Left renal pelvis (tissue), 4 donors: ENCODE measurements around the gene CPLX4. TPM values are rescaled to one million over a fixed set of nuclear protein-coding genes. Genes with fewer than 3 reads are reported as not detected.
"Not testable (repeated sequence)": the region's sequence is repeated elsewhere in the genome, so short reads cannot be mapped to it uniquely, and the experiment has no call there.

Experiments
- DNase-seq, 4 donors: peaks; one replicate each; pipeline ENCODE4 v3.0.0-alpha.2; 2013; ENCODE audit warnings: low read depth in 4 of 4, low spot score in 3 of 4
- polyA plus RNA-seq, 4 donors: library from polyadenylated mRNA; unstranded; fragments of 120-200 nt; gene quantifications; one replicate each; pipeline ENCODE4 v1.2.1, GENCODE V29; 2013; ENCODE audit not compliant: insufficient read length in 4 of 4

The CPLX4 gene
- polyA plus RNA-seq, 4 donors = 0.08 to 0.27 (median 0.14) TPM; not detected in 1

GRCh38 chr18:59271606-59272220, 46.7 kb downstream of the CPLX4 start:
- DNase-seq = no peak

GRCh38 chr18:59270689-59271257, 47.7 kb downstream of the CPLX4 start:
- DNase-seq = no peak

- DNase-seq = no peak
Observed at GRCh38 chr18:59269563-59270119, 48.8 kb downstream of the CPLX4 start.

- no peak for DNase-seq
Observed at GRCh38 chr18:59268721-59269562, 49.5 kb downstream of the CPLX4 start.

GRCh38 chr18:59268127-59268720, 50.2 kb downstream of the CPLX4 start:
- no peak for DNase-seq

GRCh38 chr18:59267503-59268126, 50.8 kb downstream of the CPLX4 start:
- DNase-seq = no peak

- DNase-seq = no peak
Observed at GRCh38 chr18:59266886-59267502, 51.5 kb downstream of the CPLX4 start.

GRCh38 chr18:59266459-59266858, 52.0 kb downstream of the CPLX4 start:
- no peak for DNase-seq

- DNase-seq = no peak
Observed at GRCh38 chr18:59265974-59266369, 52.5 kb downstream of the CPLX4 start.

- no peak for DNase-seq
Observed at GRCh38 chr18:59265246-59265973, 53.0 kb downstream of the CPLX4 start.

- no peak for DNase-seq
Observed at GRCh38 chr18:59264651-59265245, 53.7 kb downstream of the CPLX4 start.

GRCh38 chr18:59264121-59264571, 54.3 kb downstream of the CPLX4 start:
- DNase-seq = no peak

- DNase-seq = no peak
Observed at GRCh38 chr18:59263661-59264060, 54.8 kb downstream of the CPLX4 start.

GRCh38 chr18:59262243-59262642, 56.2 kb downstream of the CPLX4 start:
- not testable (repeated sequence) for DNase-seq

- DNase-seq = not testable (repeated sequence)
Observed at GRCh38 chr18:59261842-59262241, 56.6 kb downstream of the CPLX4 start.

- DNase-seq = not testable (repeated sequence)
Observed at GRCh38 chr18:59255491-59255890, 63.0 kb downstream of the CPLX4 start.

- DNase-seq = peak; percentile 57 to 78 (median 63)
Observed at GRCh38 chr18:59249199-59249774, 69.2 kb downstream of the CPLX4 start.

GRCh38 chr18:59246796-59247195, 71.7 kb downstream of the CPLX4 start:
- DNase-seq = no peak
